Activated CD8-positive, alpha-beta memory T cell treated with anti-CD3 and anti-CD28 coated beads, Interleukin-2, amount 10 ng/mL, durations not matched to agents 7 days and 5 days (primary cell): ENCODE data around the gene HSPE1. TPM values are rescaled to one million over a fixed set of nuclear protein-coding genes. Genes with fewer than 3 reads are reported as not detected.
A peak's percentile ranks its signal among the peaks of the same experiment; 100 is the strongest.
"Not testable (repeated sequence)": the region's sequence is repeated elsewhere in the genome, so short reads cannot be mapped to it uniquely, and the experiment has no call there.

Experiments used
- ATAC-seq: fragments of 150-1000 bp; cut with Tn5 transposase; one replicate; pipeline ENCODE4 v1.10.0; 2021; ENCODE audit warnings: moderate library complexity
- CTCF ChIA-PET: fragments of 350-600 bp; sonication (Branson Sonifier 250); formaldehyde crosslinking; loops from one replicate; lab custom pipeline; 2021; ENCODE audit warnings: antibody characterized with exemption; lab: Charles Lee
- DNase-seq: peaks from one replicate; pipeline ENCODE4 v3.0.0-alpha.2; 2020
- H3K27ac Mint-ChIP-seq: one replicate; pipeline ENCODE4 v1.8.0; 2021; ENCODE audit warnings: mild to moderate bottlenecking, mixed read lengths
- H3K27me3 Mint-ChIP-seq: one replicate; pipeline ENCODE4 v1.8.0; 2021; ENCODE audit warnings: mixed read lengths
- H3K36me3 Mint-ChIP-seq: one replicate; pipeline ENCODE4 v1.8.0; 2021; ENCODE audit warnings: mild to moderate bottlenecking, mixed read lengths
- H3K4me1 Mint-ChIP-seq: one replicate; pipeline ENCODE4 v1.8.0; 2021; ENCODE audit warnings: mixed read lengths
- H3K4me3 Mint-ChIP-seq: one replicate; pipeline ENCODE4 v1.8.0; 2021; ENCODE audit warnings: mild to moderate bottlenecking, moderate library complexity, mixed read lengths
- H3K9me3 Mint-ChIP-seq: one replicate; pipeline ENCODE4 v1.8.0; 2022; ENCODE audit warnings: low read depth, mixed read lengths
- total RNA-seq, 2 experiments: library from RNA; stranded (reverse); gene quantifications; one replicate each; pipeline ENCODE4 v1.2.3, GENCODE V29; 2021

The HSPE1 gene
- total RNA-seq, 2 experiments from 2014 or later, result 149 to 170 TPM

DNA sequence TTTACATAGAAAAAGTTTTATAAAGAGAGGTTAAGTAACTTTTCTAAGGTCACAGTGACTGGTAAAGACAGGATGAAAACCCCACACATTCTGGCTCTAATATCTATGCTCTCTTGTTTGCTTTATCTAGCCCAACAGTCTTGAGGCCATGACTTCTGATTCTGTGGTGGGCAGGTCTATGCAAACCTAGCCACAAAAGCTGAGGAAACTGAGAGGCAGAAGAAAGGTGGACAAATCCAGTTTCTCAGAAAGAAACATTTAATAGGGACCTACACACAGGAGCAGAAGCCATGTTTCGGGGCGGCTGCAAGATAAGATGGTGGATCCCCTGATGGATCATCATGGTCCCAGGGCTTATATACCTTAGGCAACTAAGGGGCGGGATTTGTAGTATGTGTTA lies 22.4 kb upstream of the HSPE1 start:
- no peak for DNase-seq
- no peaks in the 10 kb centered on the region for H3K9me3 Mint-ChIP-seq
- CTCF ChIA-PET, result interaction anchor here (1.3 kb wide), 1 partner anchor 20 kb away, joined by 3 read pairs; no protein-coding TSS in a partner anchor
- ATAC-seq, result no peak
- H3K27ac Mint-ChIP-seq, result no peak overlapping the region
- peaks cover 43% of the 10 kb centered on the region for H3K36me3 Mint-ChIP-seq
- no peak overlapping the region for H3K4me3 Mint-ChIP-seq
- no peaks in the 10 kb centered on the region for H3K27me3 Mint-ChIP-seq
- H3K4me1 Mint-ChIP-seq, result peaks cover 15% of the 10 kb centered on the region

DNA sequence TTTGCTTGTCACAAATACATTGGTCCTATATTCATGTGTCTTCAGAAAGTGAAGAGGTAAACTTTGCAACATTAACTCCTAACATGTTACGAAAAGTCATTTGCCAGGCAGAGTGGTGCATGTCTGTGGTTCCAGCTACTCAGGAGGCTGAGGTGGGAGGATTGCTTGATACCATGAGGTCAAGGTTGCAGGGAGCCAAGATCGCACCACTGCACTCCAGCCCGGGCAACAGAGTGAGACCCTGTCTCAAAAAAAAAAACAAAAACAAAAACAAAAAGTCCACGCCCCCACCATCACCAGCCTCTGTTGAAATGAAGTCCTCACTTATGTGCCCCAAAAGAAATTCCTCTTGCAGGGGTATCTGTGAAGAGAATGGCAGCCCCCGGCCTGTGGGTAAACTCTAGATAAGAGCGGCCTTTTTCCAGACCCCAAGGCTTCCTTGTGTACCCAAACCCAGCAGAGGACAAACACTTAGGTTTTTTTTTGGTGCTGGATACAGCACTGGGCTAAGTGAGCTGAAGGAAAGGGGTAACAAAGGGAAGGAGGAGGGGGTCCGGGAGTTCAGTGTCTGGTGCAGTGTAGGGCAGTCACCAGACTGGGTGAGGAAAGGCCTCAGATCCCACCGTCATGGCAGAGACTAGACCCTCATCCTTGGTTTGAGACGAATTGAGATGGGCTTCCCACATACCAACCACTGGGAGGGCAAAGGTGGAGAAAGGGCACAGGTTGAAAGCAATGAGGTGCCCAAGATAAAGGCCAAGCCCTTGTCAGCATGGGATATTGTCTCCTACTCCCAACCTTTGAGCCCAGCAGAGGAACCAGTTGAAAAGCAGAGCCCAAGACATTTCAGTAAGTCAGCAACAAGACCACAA lies 19.8 kb upstream of the HSPE1 start:
- DNase-seq, result no peak
- no peak for ATAC-seq
- Mint-ChIP-seq H3K36me3 (peaks cover 53% of the 10 kb centered on the region), H3K9me3 (peaks cover 5% of the 10 kb centered on the region), H3K4me3 (no peak overlapping the region), H3K4me1 (peaks cover 15% of the 10 kb centered on the region), H3K27ac (no peak overlapping the region), H3K27me3 (no peaks in the 10 kb centered on the region)
- CTCF ChIA-PET, result no interaction called here

DNA sequence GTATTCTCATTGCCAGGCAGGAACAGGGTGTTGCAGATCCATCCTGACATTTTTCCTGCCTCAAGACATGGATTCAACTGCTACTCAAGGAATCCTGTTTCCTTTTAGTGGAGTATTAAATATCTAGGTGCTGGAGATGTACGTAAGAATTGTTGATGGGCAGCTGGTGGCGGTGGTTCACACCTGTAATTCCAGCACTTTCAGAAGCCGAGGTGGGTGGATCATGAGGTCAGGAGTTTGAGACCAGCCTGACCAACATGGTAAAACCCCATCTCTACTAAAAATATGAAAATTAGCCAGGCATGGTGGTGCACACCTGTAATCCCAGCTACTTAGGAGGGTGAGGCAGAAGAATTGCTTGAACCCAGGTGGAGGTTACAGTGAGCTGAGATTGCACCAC lies 15.9 kb upstream of the HSPE1 start:
- peaks cover 65% of the 10 kb centered on the region for H3K36me3 Mint-ChIP-seq
- not testable (repeated sequence) for H3K27ac Mint-ChIP-seq

DNA sequence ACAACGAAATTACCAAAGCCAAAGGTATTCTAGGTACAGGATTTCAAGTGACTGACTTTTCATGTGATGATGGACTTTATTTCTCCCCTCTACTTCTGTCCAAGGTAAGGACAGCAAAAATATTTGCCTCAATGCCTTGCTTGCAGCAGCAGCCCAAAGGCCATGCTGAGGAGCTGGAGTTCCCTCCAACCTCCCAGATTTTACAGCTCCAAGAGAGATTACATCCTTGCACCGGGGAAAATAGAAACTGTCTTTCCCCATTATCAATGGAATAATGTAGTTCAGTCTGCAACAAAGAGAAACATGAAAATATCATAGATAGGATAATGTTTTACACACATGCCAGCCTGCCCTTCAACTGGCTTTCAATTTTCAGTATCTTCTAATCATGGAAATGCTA lies 14.0 kb upstream of the HSPE1 start:
- peaks cover 78% of the 10 kb centered on the region for H3K36me3 Mint-ChIP-seq
- ATAC-seq, result no peak
- no peaks in the 10 kb centered on the region for H3K27me3 Mint-ChIP-seq
- H3K4me1 Mint-ChIP-seq, result peaks cover 3% of the 10 kb centered on the region
- H3K4me3 Mint-ChIP-seq, result no peak overlapping the region
- H3K27ac Mint-ChIP-seq, result no peak overlapping the region
- peaks cover 5% of the 10 kb centered on the region for H3K9me3 Mint-ChIP-seq
- CTCF ChIA-PET, result no interaction called here
- no peak for DNase-seq

More for the DNA sequence above, 15.9 kb upstream of the HSPE1 start:
- not testable (repeated sequence) for ATAC-seq, H3K4me1 Mint-ChIP-seq, H3K9me3 Mint-ChIP-seq, H3K27me3 Mint-ChIP-seq, H3K4me3 Mint-ChIP-seq, DNase-seq
- CTCF ChIA-PET, result interaction anchor here (0.6 to 0.7 kb wide), 2 partner anchors 12 to 581 kb away, joined by 3 to 5 read pairs; no protein-coding TSS in a partner anchor

GRCh38 chr2:197487385-197487784 lies 12.8 kb upstream of the HSPE1 start:
- peaks cover 5% of the 10 kb centered on the region for H3K9me3 Mint-ChIP-seq
- H3K36me3 Mint-ChIP-seq, result peaks cover 80% of the 10 kb centered on the region
- no peak for ATAC-seq
- no peak overlapping the region for H3K4me3 Mint-ChIP-seq
- peaks cover 7% of the 10 kb centered on the region for H3K4me1 Mint-ChIP-seq
- no peaks in the 10 kb centered on the region for H3K27me3 Mint-ChIP-seq
- CTCF ChIA-PET, result no interaction called here
- no peak for DNase-seq
- peak overlapping the region; percentile 5 for H3K27ac Mint-ChIP-seq

DNA sequence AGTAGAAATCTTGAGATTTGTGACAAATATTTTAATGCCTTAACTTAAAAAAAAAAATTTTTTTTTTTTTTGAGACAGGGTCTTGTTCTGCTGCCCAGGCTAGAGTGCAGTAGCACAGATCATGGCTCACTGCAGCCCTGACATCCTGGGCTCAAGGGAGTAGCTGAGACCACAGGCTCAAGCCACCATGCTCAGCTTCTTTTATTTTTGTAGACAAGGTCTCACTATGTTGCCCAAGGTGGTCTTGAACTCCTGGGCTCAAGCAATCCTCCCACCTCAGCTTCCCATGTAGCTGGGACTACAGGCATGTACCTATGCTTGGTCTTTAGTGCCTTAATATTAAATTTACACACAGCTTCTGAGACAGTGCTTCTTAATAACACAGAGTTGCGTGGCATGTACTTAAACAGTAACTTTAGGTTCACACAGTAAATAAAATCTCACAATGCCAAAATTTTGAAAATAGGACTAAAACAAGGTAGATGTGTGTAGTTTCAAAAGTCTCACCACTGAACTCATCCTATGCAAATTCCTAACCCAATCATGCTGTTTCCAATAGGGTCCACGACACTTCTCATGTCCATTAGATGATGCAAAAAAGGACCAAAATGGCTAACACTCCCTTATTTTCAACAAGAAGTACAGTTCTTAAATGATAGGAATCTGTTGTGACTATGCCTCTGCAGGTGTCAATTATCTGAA lies 4.6 kb upstream of the HSPE1 start:
- peak overlapping the region; percentile 52 for H3K27ac Mint-ChIP-seq
- CTCF ChIA-PET, result no interaction called here
- peaks cover 52% of the 10 kb centered on the region for H3K4me1 Mint-ChIP-seq
- no peak for DNase-seq
- ATAC-seq, result no peak
- peaks cover 69% of the 10 kb centered on the region for H3K36me3 Mint-ChIP-seq
- H3K27me3 Mint-ChIP-seq, result no peaks in the 10 kb centered on the region
- H3K4me3 Mint-ChIP-seq, result peak overlapping the region; percentile 100
- no peaks in the 10 kb centered on the region for H3K9me3 Mint-ChIP-seq

DNA sequence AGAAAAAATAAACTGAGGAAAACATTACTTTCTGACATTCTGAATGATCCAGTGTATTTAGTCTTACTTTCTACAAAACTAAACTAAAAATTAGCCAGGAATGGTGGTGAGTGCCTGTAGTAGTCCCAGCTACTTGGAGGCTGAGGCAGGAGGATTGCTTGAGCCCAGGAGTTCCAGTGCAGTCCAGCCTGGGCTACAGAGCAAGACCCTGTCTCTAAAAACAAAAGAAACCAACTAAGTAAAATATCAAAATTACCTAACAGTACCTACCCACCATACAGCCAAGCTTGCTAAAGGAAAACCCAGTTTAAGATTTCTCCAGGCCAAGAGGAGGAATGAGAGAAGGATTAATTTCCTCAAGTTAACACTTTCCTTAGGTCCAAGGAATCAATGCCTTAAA lies 3.5 kb upstream of the HSPE1 start:
- Mint-ChIP-seq H3K4me1 (peaks cover 56% of the 10 kb centered on the region), H3K36me3 (peaks cover 67% of the 10 kb centered on the region), H3K9me3 (no peaks in the 10 kb centered on the region), H3K27me3 (no peaks in the 10 kb centered on the region), H3K27ac (peak overlapping the region; percentile 98), H3K4me3 (peak overlapping the region; percentile 100)
- DNase-seq, result no peak
- no peak for ATAC-seq
- CTCF ChIA-PET, result no interaction called here

DNA sequence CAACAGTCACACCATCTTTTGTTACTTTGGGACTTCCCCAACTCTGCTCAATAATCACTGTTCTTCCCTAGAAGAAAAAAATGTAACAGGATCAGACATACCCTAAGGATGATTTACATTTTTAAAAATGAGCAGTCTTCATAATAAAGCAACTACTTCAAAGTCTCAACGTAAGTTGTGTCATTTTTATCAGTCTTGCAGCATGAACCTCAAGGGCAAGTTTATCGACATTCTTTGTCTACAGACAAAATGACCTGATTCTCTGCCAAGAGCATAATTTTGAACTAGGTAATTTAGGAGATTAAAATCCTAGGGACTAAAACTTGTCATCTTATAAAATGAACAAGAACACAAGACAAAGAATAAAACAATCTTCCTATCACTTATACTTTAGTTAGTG lies 2.9 kb upstream of the HSPE1 start:
- ATAC-seq, result no peak
- H3K4me1 Mint-ChIP-seq, result peaks cover 60% of the 10 kb centered on the region

DNA sequence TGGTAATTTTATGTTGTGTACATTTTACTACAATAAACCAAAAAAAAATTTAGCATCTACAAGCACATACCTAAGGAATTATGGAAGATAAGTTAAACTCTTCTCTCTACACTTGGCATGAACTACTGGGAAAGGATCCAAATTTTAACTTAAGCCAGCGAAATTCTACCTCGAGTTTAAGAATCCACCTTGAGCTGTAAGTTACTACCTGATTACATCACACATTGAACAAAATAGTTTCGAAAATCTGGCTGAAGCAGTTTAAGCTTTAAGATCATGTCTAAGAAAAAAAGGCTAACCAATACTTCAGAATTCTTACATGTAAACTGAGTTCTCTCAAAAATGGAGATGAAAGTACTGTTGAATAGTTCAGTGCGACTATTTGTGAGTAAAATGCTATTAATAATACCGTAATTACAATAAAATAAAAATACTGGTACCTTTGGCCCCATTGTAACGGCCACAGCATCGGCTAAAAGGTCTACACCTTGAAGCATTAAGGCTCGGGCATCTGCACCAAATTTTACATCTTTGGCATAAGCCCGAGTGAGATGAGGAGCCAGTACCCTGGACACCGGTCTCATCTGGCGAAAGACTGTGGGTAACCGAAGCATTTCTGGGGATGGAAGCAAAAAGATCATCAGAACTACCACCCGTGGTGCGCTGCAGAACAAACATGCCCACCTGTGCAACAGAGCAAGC lies 1.8 kb upstream of the HSPE1 start:
- no peaks in the 10 kb centered on the region for H3K27me3 Mint-ChIP-seq
- H3K36me3 Mint-ChIP-seq, result peaks cover 70% of the 10 kb centered on the region
- CTCF ChIA-PET, result interaction anchor here (0.6 to 1.1 kb wide), 3 partner anchors 18 to 63 kb away, joined by 3 read pairs; partner anchors contain the start of genes MOB4 and SF3B1
- H3K4me3 Mint-ChIP-seq, result peak overlapping the region; percentile 100
- peaks cover 62% of the 10 kb centered on the region for H3K4me1 Mint-ChIP-seq
- no peak for DNase-seq
- ATAC-seq, result no peak
- H3K27ac Mint-ChIP-seq, result peak overlapping the region; percentile 98
- H3K9me3 Mint-ChIP-seq, result no peaks in the 10 kb centered on the region

More for the DNA sequence above, 2.9 kb upstream of the HSPE1 start:
- Mint-ChIP-seq H3K27ac (peak overlapping the region; percentile 98), H3K36me3 (peaks cover 71% of the 10 kb centered on the region), H3K4me3 (peak overlapping the region; percentile 100), H3K9me3 (no peaks in the 10 kb centered on the region), H3K27me3 (no peaks in the 10 kb centered on the region)
- CTCF ChIA-PET, result no interaction called here
- no peak for DNase-seq

DNA sequence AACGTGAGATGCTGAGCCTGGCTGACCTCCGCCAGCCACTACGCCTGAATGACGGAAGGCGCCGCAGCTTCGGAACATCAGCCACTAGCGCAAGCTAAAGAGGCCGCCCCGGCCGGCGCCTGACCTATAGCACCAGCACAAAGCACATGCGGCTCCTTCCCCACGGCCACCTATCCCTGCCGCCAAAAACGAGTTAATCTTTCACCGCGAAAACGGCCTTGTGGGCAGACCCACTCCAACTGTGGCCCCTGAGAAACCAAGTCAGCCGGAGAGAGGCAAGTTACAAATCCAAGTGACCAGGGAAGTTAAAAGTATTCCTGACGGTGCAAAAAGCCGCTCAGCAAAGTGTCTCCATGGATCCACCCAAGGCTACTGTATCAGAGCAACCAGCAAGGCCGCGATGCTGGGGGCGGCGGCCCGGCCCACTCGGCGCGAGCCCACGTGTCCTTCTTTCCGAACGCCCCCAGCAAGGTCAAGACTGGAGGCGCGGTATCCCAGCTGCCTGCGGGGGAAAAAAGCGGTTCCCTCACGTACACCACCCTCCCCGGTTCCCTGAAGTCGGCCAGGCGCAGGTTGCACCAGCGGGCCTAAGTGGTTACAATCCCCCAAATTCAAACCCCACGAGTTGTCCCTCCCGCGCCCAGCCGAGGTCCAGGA lies 1.1 kb upstream of the HSPE1 start:
- H3K36me3 Mint-ChIP-seq, result peaks cover 72% of the 10 kb centered on the region
- H3K4me3 Mint-ChIP-seq, result peak overlapping the region; percentile 100
- CTCF ChIA-PET, result interaction anchor here (0.6 to 1.4 kb wide), 5 partner anchors 8 to 280 kb away, joined by 3 to 7 read pairs (median 3); partner anchors contain the start of genes MOB4 and SF3B1
- H3K9me3 Mint-ChIP-seq, result no peaks in the 10 kb centered on the region
- peaks cover 64% of the 10 kb centered on the region for H3K4me1 Mint-ChIP-seq
- H3K27ac Mint-ChIP-seq, result peak overlapping the region; percentile 98
- ATAC-seq (peak; percentile 6), DNase-seq (peak; percentile 83)
- no peaks in the 10 kb centered on the region for H3K27me3 Mint-ChIP-seq

DNA sequence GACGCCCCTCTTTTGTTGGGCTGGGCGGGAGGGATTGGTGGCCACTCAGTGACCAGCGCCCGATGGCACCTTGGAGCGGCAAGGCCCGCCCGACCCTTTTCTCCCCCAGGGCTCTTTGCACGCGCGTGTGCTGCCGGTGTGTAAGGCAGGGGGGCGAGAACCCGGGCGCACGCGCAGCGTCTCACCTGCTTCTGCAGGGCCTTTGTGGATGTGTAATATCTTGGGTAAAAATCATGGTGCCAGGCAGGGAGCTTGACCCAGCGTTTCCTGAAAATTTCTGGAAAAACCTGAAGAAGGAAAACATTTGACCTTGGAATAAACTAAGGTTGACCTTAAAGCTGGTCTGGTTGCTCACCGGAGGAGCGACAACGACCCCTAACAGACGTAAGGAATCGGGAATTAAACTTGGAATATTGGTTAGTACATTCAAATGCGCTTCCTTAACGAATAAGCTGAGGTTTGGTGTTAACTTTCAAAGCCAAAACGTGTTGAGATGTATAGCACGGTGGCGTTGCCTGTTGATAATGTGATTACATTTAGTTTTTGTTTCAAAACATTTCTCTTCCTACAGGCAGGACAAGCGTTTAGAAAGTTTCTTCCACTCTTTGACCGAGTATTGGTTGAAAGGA lies 438 bp downstream of the HSPE1 start:
- DNase-seq (no peak), ATAC-seq (no peak)
- Mint-ChIP-seq H3K36me3 (peaks cover 68% of the 10 kb centered on the region), H3K4me1 (peaks cover 51% of the 10 kb centered on the region), H3K27me3 (no peaks in the 10 kb centered on the region), H3K27ac (peak overlapping the region; percentile 98), H3K4me3 (peak overlapping the region; percentile 100), H3K9me3 (no peaks in the 10 kb centered on the region)
- CTCF ChIA-PET, result interaction anchor here (1.2 to 2.6 kb wide), 6 partner anchors 13 to 279 kb away, joined by 3 to 13 read pairs (median 4); partner anchors contain the start of genes MARS2 and MOB4

DNA sequence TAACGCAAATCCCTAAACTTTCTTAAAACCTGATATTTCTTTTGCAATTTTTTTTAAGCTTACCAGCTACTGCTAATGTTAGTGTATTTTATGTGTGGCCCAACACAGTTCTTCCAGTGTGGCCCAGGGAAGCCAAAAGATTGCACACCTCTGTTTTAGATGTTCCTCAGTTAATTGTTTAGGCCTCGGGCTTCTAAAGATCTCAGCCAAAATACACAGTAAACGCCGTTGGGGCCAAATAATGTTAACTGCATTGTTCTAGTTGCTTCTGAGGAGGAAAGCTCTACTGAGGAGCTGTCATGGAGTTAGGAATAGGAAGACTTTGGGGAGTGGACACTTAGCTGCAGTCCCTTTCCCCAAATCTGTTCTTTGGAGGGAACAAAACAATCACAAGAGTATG lies 2.0 kb downstream of the HSPE1 start:
- ATAC-seq, result no peak
- Mint-ChIP-seq H3K4me3 (peak overlapping the region; percentile 100), H3K4me1 (peaks cover 36% of the 10 kb centered on the region), H3K27ac (peak overlapping the region; percentile 98), H3K27me3 (no peaks in the 10 kb centered on the region), H3K36me3 (peaks cover 54% of the 10 kb centered on the region), H3K9me3 (no peaks in the 10 kb centered on the region)
- CTCF ChIA-PET, result interaction anchor here (1.6 to 2.6 kb wide), 2 partner anchors 11 to 13 kb away, joined by 6 to 13 read pairs; partner anchors contain the start of gene MOB4
- no peak for DNase-seq
